Osteoblast (primary cell): Measurements from ENCODE around the gene RABGAP1. TPM values are rescaled to one million over a fixed set of nuclear protein-coding genes. Genes with fewer than 3 reads are reported as not detected.

ENCODE experiments used
- DNase-seq: peaks from one replicate; pipeline ENCODE4 v3.0.0; 2011; ENCODE audit warnings: low spot score, mixed read lengths; ENCODE audit not compliant: insufficient read length; ENCODE audit errors: missing footprints
- H2AFZ ChIP-seq: 2 replicates; pipeline ENCODE4 v1.6.0; 2011; ENCODE audit warnings: mild to moderate bottlenecking, low read length
- H3K27ac ChIP-seq: 2 replicates; pipeline ENCODE4 v1.5.1; 2011; ENCODE audit warnings: mild to moderate bottlenecking, low read depth, low read length, moderate library complexity
- H3K27me3 ChIP-seq: 2 replicates; pipeline ENCODE4 v1.6.0; 2012; ENCODE audit warnings: mild to moderate bottlenecking, control low read depth, inconsistent platforms, low read length, moderate library complexity; ENCODE audit not compliant: insufficient read depth
- H3K36me3 ChIP-seq: 2 replicates; pipeline ENCODE4 v1.5.1; 2011; ENCODE audit warnings: mild to moderate bottlenecking, low read length, control low read depth, moderate library complexity; ENCODE audit not compliant: insufficient read depth
- H3K4me1 ChIP-seq: 2 replicates; pipeline ENCODE4 v1.5.1; 2011; ENCODE audit warnings: mild to moderate bottlenecking, low read length, control low read depth, moderate library complexity; ENCODE audit not compliant: insufficient read depth
- H3K4me2 ChIP-seq: 2 replicates; pipeline ENCODE4 v1.6.0; 2011; ENCODE audit warnings: mild to moderate bottlenecking, low read length; ENCODE audit not compliant: insufficient read depth
- H3K4me3 ChIP-seq: fragments of 200-600 bp; sonication (generic); 3 replicates; pipeline ENCODE4 v1.5.1; 2012; ENCODE audit warnings: mild to moderate bottlenecking, low read length, inconsistent platforms; ENCODE audit not compliant: insufficient read depth
- H3K79me2 ChIP-seq: 2 replicates; pipeline ENCODE4 v1.6.0; 2012; ENCODE audit warnings: mild to moderate bottlenecking, low read length, control low read depth, inconsistent platforms; ENCODE audit not compliant: insufficient read depth
- H3K9me3 ChIP-seq: 2 replicates; pipeline ENCODE4 v1.5.1; 2011; ENCODE audit warnings: low read depth, low read length, control low read depth
- H4K20me1 ChIP-seq: 2 replicates; pipeline ENCODE4 v1.6.0; 2012; ENCODE audit warnings: mild to moderate bottlenecking, low read length, control low read depth; ENCODE audit not compliant: insufficient read depth
- total RNA-seq: library from RNA; depleted of rRNA; stranded (reverse); fragments of >200 nt; gene quantifications from 2 replicates; pipeline ENCODE4 v1.2.3, GENCODE V29; 2012
- TF ChIP-seq, protein P1 (sequence below): IDR thresholded peaks from 2 replicates; pipeline ENCODE4 v1.5.1; 2011; ENCODE audit warnings: mild to moderate bottlenecking, low read depth, low read length, moderate library complexity; ENCODE audit errors: extremely low read depth

Gene RABGAP1
- total RNA-seq, 1 donor, result 49.2 TPM

DNA sequence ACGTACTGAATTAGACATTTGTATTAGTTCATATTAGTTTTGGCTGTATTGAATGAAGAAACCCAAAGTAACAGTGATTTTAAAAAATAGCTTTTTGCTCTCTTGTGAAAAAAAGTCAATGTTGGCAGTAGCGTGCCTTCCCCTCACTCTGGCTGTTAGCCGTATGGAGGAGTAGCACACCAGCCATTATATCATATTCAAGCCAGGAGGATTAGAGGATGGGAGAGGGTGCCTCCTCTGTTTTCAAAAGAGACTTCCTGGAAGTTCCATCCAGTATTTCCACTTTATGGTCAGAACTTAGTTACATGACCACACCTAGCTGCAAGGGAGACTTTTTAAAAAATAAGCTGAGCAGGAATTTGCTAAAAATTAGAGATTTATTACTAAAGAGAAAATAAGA lies 133.8 kb downstream of the RABGAP1 start:
- Histone ChIP-seq H4K20me1 (no peaks in the 10 kb centered on the region), H3K4me3 (no peak overlapping the region), H3K4me2 (peak overlapping the region; percentile 81), H3K79me2 (no peaks in the 10 kb centered on the region), H2AFZ (no peak overlapping the region), H3K36me3 (peaks cover 10% of the 10 kb centered on the region), H3K9me3 (no peaks in the 10 kb centered on the region), H3K27me3 (no peaks in the 10 kb centered on the region), H3K27ac (no peak overlapping the region), H3K4me1 (peaks cover 19% of the 10 kb centered on the region)
- TF ChIP-seq, protein P1, sequence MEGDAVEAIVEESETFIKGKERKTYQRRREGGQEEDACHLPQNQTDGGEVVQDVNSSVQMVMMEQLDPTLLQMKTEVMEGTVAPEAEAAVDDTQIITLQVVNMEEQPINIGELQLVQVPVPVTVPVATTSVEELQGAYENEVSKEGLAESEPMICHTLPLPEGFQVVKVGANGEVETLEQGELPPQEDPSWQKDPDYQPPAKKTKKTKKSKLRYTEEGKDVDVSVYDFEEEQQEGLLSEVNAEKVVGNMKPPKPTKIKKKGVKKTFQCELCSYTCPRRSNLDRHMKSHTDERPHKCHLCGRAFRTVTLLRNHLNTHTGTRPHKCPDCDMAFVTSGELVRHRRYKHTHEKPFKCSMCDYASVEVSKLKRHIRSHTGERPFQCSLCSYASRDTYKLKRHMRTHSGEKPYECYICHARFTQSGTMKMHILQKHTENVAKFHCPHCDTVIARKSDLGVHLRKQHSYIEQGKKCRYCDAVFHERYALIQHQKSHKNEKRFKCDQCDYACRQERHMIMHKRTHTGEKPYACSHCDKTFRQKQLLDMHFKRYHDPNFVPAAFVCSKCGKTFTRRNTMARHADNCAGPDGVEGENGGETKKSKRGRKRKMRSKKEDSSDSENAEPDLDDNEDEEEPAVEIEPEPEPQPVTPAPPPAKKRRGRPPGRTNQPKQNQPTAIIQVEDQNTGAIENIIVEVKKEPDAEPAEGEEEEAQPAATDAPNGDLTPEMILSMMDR, result no peak
- DNase-seq, result no peak

DNA sequence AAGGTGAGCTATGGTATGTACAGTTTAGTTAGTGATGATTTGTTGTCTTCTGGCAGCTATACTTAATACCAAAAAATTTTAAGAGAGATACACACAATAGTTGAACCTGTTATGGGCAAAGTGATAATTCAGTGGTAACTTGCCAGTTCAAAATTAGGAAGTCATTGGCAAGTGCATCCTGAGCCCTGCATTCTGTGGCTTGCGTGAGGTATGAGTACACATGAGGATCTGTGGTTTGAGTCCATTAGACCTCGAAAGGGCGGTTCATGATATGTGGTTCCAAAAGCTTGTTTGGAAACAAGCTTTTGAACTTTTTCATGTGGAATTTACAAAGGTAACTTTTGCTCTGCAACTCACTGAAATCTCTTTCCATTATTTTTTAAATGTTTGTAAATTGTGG lies 139.6 kb downstream of the RABGAP1 start:
- TF ChIP-seq, protein P1, result no peak
- Histone ChIP-seq H3K4me3 (no peak overlapping the region), H3K27ac (no peak overlapping the region), H3K27me3 (no peaks in the 10 kb centered on the region), H3K36me3 (peaks cover 13% of the 10 kb centered on the region), H3K4me1 (no peaks in the 10 kb centered on the region), H2AFZ (no peak overlapping the region), H3K79me2 (no peaks in the 10 kb centered on the region), H3K9me3 (no peaks in the 10 kb centered on the region), H3K4me2 (no peak overlapping the region), H4K20me1 (no peaks in the 10 kb centered on the region)
- no peak for DNase-seq

DNA sequence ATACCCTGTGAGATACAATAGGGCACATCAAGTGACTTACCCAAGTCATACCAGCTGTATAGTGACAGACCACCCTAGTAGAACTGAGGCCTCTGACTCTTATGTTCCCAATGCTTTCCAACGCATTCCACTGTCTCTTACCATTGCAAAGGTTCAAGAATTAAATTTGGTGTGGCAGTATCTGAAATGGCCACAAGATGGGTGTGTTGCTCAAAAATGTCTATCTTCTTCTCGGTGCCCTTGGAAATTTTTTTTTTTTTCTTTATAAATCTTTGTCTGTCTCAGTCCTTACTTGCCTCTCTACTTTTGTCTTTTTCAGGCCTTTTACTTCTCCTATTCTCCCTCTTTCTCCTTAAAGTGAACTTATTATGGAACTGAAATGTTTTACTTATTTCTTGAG lies 141.0 kb downstream of the RABGAP1 start:
- Histone ChIP-seq H3K4me1 (no peaks in the 10 kb centered on the region), H3K27me3 (no peaks in the 10 kb centered on the region), H3K4me2 (no peak overlapping the region), H3K36me3 (peaks cover 13% of the 10 kb centered on the region), H3K27ac (no peak overlapping the region), H4K20me1 (no peaks in the 10 kb centered on the region), H3K4me3 (no peak overlapping the region), H3K9me3 (no peaks in the 10 kb centered on the region), H3K79me2 (no peaks in the 10 kb centered on the region), H2AFZ (no peak overlapping the region)
- TF ChIP-seq, protein P1, result peak; percentile 69
- peak; percentile 37 for DNase-seq

DNA sequence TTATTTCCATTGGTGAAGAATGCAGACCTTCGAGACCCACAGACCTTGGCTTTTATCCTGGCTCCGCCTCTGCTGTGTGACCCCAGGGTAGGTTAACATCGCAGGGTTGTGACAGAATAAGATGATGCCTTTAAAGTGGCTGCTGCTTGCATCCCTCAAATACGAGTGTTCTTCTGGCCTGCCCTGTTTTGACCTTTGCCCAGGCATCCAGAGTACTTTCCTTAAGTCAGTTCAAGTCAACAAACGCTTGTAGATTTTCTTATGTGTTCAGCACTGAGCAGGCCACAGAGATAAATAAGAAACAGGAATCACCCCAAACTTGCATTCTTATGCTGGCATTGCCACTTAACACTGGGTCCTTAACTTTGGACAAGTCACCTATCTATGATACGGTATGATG lies 142.9 kb downstream of the RABGAP1 start:
- no peak for DNase-seq
- Histone ChIP-seq H4K20me1 (no peaks in the 10 kb centered on the region), H3K4me2 (no peak overlapping the region), H2AFZ (no peak overlapping the region), H3K4me1 (no peaks in the 10 kb centered on the region), H3K27ac (no peak overlapping the region), H3K79me2 (no peaks in the 10 kb centered on the region), H3K9me3 (no peaks in the 10 kb centered on the region), H3K4me3 (no peak overlapping the region), H3K36me3 (peaks cover 8% of the 10 kb centered on the region), H3K27me3 (no peaks in the 10 kb centered on the region)
- TF ChIP-seq, protein P1, result no peak
